SK-N-SH (cell line): ENCODE measurements around the gene CAMK4. TPM values are rescaled to one million over a fixed set of nuclear protein-coding genes. Genes with fewer than 3 reads are reported as not detected.
A peak's percentile ranks its signal among the peaks of the same experiment; 100 is the strongest.

ENCODE experiments used
- CTCF ChIA-PET: fragments of 300-600, 350-600 bp; formaldehyde crosslinking; extraction: SDS; loops from one replicate; lab custom pipeline; 2021; lab: Yijun Ruan, JAX
- POLR2A ChIA-PET: fragments of 350-600 bp; sonication (Branson Sonifier 250); formaldehyde crosslinking; extraction: SDS; loops from one replicate; lab custom pipeline; 2020; ENCODE audit warnings: antibody characterized with exemption, inconsistent platforms; lab: Yijun Ruan, JAX
- DNase-seq: peaks from one replicate; pipeline ENCODE4 v3.0.0; 2012
- H2AFZ ChIP-seq: fragments of 200-600 bp; sonication (generic); 2 replicates; pipeline ENCODE4 v1.8.1; 2016; ENCODE audit warnings: antibody characterized with exemption, mild to moderate bottlenecking, low read depth
- H3F3A ChIP-seq: fragments of 200-600 bp; sonication (generic); replicated peaks from 2 replicates; pipeline ENCODE3; 2016; ENCODE audit warnings: antibody characterized with exemption, mild to moderate bottlenecking; ENCODE audit not compliant: insufficient read depth
- H3K27ac ChIP-seq, 2 experiments: fragments of 200-500 bp in 1 of 2; fragments of 200-600 bp in 1 of 2; sonication (Bioruptor generic) in 1 of 2; sonication (generic), shearing (Covaris generic) in 1 of 2; 2 replicates each; pipeline versions ENCODE4 v1.5.1 to v1.6.1; 2014 to 2016; ENCODE audit warnings: low read depth in 2 of 2, inconsistent platforms in 1 of 2, low read length in 1 of 2, mild to moderate bottlenecking in 1 of 2, mixed read lengths in 1 of 2
- H3K27me3 ChIP-seq: fragments of 200-600 bp; sonication (generic), shearing (Covaris generic); 2 replicates; pipeline ENCODE4 v1.6.1; 2016; ENCODE audit warnings: mixed run types; ENCODE audit not compliant: insufficient read depth
- H3K36me3 ChIP-seq, 2 experiments: fragments of 200-500 bp in 1 of 2; fragments of 200-600 bp in 1 of 2; sonication (Bioruptor generic) in 1 of 2; sonication (generic) in 1 of 2; replicated peaks in 1 of 2; 2 replicates each; pipeline versions ENCODE3 to v1.5.1; 2014 to 2016; ENCODE audit warnings: low read length in 1 of 2, mild to moderate bottlenecking in 1 of 2; ENCODE audit not compliant: insufficient read depth in 2 of 2, control insufficient read depth in 1 of 2
- H3K4me1 ChIP-seq, 2 experiments: fragments of 200-500 bp in 1 of 2; fragments of 200-600 bp in 1 of 2; sonication (Bioruptor generic) in 1 of 2; sonication (generic), shearing (Covaris generic) in 1 of 2; 2 replicates each; pipeline versions ENCODE4 v1.5.1 to v1.6.1; 2014 to 2016; ENCODE audit warnings: low read depth in 1 of 2, low read length in 1 of 2, mixed run types in 1 of 2; ENCODE audit not compliant: insufficient read depth in 2 of 2, control insufficient read depth in 1 of 2
- H3K4me2 ChIP-seq: fragments of 200-600 bp; sonication (generic), shearing (Covaris generic); 2 replicates; pipeline ENCODE4 v1.6.1; 2017; ENCODE audit warnings: mixed run types
- H3K4me3 ChIP-seq, 2 experiments: fragments of 200-500 bp in 1 of 2; fragments of 200-600 bp in 1 of 2; sonication (Bioruptor generic) in 1 of 2; sonication (generic), shearing (Covaris generic) in 1 of 2; 2 replicates each; pipeline versions ENCODE4 v1.5.1 to v1.8.1; 2014 to 2016; ENCODE audit warnings: low read depth in 2 of 2, inconsistent platforms in 1 of 2, low read length in 1 of 2, mild to moderate bottlenecking in 1 of 2, mixed read lengths in 1 of 2, moderate library complexity in 1 of 2
- H3K79me2 ChIP-seq: fragments of 200-600 bp; sonication (generic); 2 replicates; pipeline ENCODE4 v1.8.1; 2017; ENCODE audit warnings: mild to moderate bottlenecking; ENCODE audit not compliant: insufficient read depth
- H3K9ac ChIP-seq: fragments of 200-600 bp; sonication (generic); 2 replicates; pipeline ENCODE4 v1.6.1; 2017; ENCODE audit warnings: mixed run types
- H3K9me2 ChIP-seq: fragments of 200-600 bp; sonication (generic); 2 replicates; pipeline ENCODE4 v1.6.1; 2017; ENCODE audit warnings: mixed run types
- H3K9me3 ChIP-seq: fragments of 200-600 bp; sonication (generic); 2 replicates; pipeline ENCODE4 v1.6.1; 2017; ENCODE audit warnings: mixed run types, mild to moderate bottlenecking, moderate library complexity
- H4K20me1 ChIP-seq: fragments of 200-600 bp; sonication (generic); 2 replicates; pipeline ENCODE4 v1.6.1; 2017; ENCODE audit warnings: mild to moderate bottlenecking, mixed run types; ENCODE audit not compliant: insufficient read depth
- CHD2 ChIP-seq: fragments of 150-350 bp; IDR thresholded peaks from 2 replicates; pipeline ENCODE4 v1.6.1; 2018; ENCODE audit warnings: low read length; ENCODE audit not compliant: partially characterized antibody
- EP300 ChIP-seq, 2 experiments: IDR thresholded peaks; 2 replicates each; pipeline versions ENCODE4 v1.4.0 to v1.6.1; 2012; ENCODE audit warnings: borderline replicate concordance in 1 of 2, low read depth in 1 of 2, low read length in 1 of 2
- FOSL2 ChIP-seq: IDR thresholded peaks from 2 replicates; pipeline ENCODE4 v1.4.0; 2012; ENCODE audit warnings: low read depth, mild to moderate bottlenecking, moderate library complexity, borderline replicate concordance
- FOXJ3 ChIP-seq: sonication (generic); formaldehyde crosslinking; IDR thresholded peaks from 2 replicates; pipeline ENCODE4 v1.5.1; 2020; ENCODE audit warnings: mild to moderate bottlenecking, missing genetic modification reagents
- JUND ChIP-seq: IDR thresholded peaks from 2 replicates; pipeline ENCODE4 v1.4.0; 2012
- MXI1 ChIP-seq: IDR thresholded peaks from 2 replicates; pipeline ENCODE4 v1.6.1; 2012; ENCODE audit warnings: mild to moderate bottlenecking, low read depth, low read length, improper control_type of control experiment
- NFIC ChIP-seq: IDR thresholded peaks from 2 replicates; pipeline ENCODE4 v1.4.0; 2012; ENCODE audit warnings: borderline replicate concordance
- NRF1 ChIP-seq: IDR thresholded peaks from 2 replicates; pipeline ENCODE4 v1.6.1; 2012; ENCODE audit warnings: low read depth, mild to moderate bottlenecking, low read length
- RAD21 ChIP-seq: IDR thresholded peaks from 2 replicates; pipeline ENCODE4 v1.6.1; 2012; ENCODE audit warnings: mild to moderate bottlenecking, low read length
- RFX5 ChIP-seq: IDR thresholded peaks from 2 replicates; pipeline ENCODE4 v1.6.1; 2012; ENCODE audit warnings: mild to moderate bottlenecking, improper control_type of control experiment, low read length
- RXRA ChIP-seq: IDR thresholded peaks from 2 replicates; pipeline ENCODE4 v1.4.0; 2012; ENCODE audit warnings: low read depth, mild to moderate bottlenecking, borderline replicate concordance
- SMC3 ChIP-seq: IDR thresholded peaks from 2 replicates; pipeline ENCODE4 v1.6.1; 2012; ENCODE audit warnings: low read depth, low read length, improper control_type of control experiment
- TCF12 ChIP-seq: IDR thresholded peaks from 2 replicates; pipeline ENCODE4 v1.4.0; 2012
- TEAD4 ChIP-seq: IDR thresholded peaks from 2 replicates; pipeline ENCODE4 v1.4.0; 2012; ENCODE audit warnings: mild to moderate bottlenecking, borderline replicate concordance; ENCODE audit not compliant: insufficient read depth
- WGBS: methylation state at CpG from one replicate; pipeline ENCODE4 v1.1.6; 2017; ENCODE audit warnings: low lambda C conversion rate; 5-methylcytosine and 5-hydroxymethylcytosine counted together
- polyA plus RNA-seq, 3 experiments: library from polyadenylated mRNA; depleted of rRNA; stranded (reverse); fragments of >200 nt; gene quantifications; 2 replicates each; pipeline ENCODE4 v1.2.3, GENCODE V29; 2012
- TF ChIP-seq, protein P1 (sequence below): IDR thresholded peaks from 2 replicates; pipeline ENCODE4 v1.4.0; 2012; ENCODE audit warnings: low read depth
- TF ChIP-seq, protein P2 (sequence below): IDR thresholded peaks from 2 replicates; pipeline ENCODE4; 2012
- TF ChIP-seq, protein P3 (sequence below): fragments of 150-350 bp; IDR thresholded peaks from 2 replicates; pipeline ENCODE4 v1.6.1; 2016; ENCODE audit warnings: mild to moderate bottlenecking, low read depth, low read length
- TF ChIP-seq, protein P4 (sequence below): IDR thresholded peaks from 2 replicates; pipeline ENCODE4 v1.4.0; 2012; ENCODE audit warnings: low read depth, borderline replicate concordance
- TF ChIP-seq, protein P5 (sequence below): fragments of 200-600 bp; sonication (generic); IDR thresholded peaks from 2 replicates; pipeline ENCODE4 v1.6.1; 2017; ENCODE audit warnings: antibody characterized with exemption, mild to moderate bottlenecking, moderate library complexity
- TF ChIP-seq, protein P6 (sequence below): IDR thresholded peaks from 2 replicates; pipeline ENCODE4 v1.4.0; 2012; ENCODE audit warnings: low read depth, borderline replicate concordance

Gene CAMK4
- polyA plus RNA-seq, 1 of the 3 experiments (the other 2 are of a cell fraction), result 4.1 TPM

DNA sequence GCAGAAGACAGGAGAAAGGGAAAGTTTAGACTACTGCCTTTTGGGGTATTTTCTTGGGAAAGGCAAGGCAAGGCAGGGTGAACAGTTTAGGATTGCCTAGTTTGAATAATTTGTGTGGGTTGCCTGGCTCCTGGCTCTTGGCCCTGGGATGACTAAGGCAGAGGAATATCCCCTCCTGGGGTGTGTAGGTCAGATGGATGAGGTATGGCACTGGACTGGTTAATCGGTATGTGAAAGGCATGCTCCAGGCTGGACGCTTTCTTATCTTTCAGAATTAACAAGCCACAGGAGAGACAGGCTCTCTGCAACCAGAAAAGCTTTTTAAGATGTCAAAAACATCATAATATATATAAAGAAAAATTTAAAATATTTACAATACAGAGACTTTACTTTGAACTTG is 229.6 kb downstream of the CAMK4 start:
- Histone ChIP-seq H3K4me1 (peaks cover 13 to 29% of the 10 kb centered on the region in 2 experiments; a peak in 3 of 4 replicates), H3K4me3 (peak overlapping the region; percentile 30 to 56), H4K20me1 (no peaks in the 10 kb centered on the region), H3K9me3 (no peaks in the 10 kb centered on the region), H3K36me3 (no peaks in the 10 kb centered on the region), H2AFZ (peak overlapping the region; percentile 42), H3F3A (peaks cover 15% of the 10 kb centered on the region), H3K79me2 (no peaks in the 10 kb centered on the region), H3K27ac (peak overlapping the region; percentile 96 to 99), H3K9ac (peak overlapping the region; percentile 72), H3K9me2 (no peaks in the 10 kb centered on the region), H3K27me3 (no peaks in the 10 kb centered on the region), H3K4me2 (peak overlapping the region; percentile 84)
- POLR2A ChIA-PET, result interaction anchor here (1.0 to 2.1 kb wide), 2 partner anchors 58 to 67 kb away, joined by 3 to 9 read pairs; no protein-coding TSS in a partner anchor
- no peak; the same call in 1 of the 2 replicates for TF ChIP-seq RAD21
- TF ChIP-seq, protein P1, sequence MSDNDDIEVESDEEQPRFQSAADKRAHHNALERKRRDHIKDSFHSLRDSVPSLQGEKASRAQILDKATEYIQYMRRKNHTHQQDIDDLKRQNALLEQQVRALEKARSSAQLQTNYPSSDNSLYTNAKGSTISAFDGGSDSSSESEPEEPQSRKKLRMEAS, result peak; percentile 42; the same call in 1 of the 2 replicates
- TF ChIP-seq, protein P2, sequence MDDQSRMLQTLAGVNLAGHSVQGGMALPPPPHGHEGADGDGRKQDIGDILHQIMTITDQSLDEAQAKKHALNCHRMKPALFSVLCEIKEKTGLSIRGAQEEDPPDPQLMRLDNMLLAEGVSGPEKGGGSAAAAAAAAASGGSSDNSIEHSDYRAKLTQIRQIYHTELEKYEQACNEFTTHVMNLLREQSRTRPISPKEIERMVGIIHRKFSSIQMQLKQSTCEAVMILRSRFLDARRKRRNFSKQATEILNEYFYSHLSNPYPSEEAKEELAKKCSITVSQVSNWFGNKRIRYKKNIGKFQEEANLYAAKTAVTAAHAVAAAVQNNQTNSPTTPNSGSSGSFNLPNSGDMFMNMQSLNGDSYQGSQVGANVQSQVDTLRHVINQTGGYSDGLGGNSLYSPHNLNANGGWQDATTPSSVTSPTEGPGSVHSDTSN, result peak; percentile 72
- no peak for TF ChIP-seq RFX5
- 0 out of 2 replicates have a peak, but pooled peaks have one; percentile 51 for TF ChIP-seq TEAD4
- TF ChIP-seq EP300 (IDR thresholded peaks at IDR 0.05; ENCODE audit: borderline replicate concordance in 1 of 2, low read depth in 1 of 2, low read length in 1 of 2), result peak in 1 of 2 experiments; percentile 69; a peak in 1 of 4 replicates
- TF ChIP-seq MXI1, result no peak
- peak; percentile 44; the same call in 1 of the 2 replicates for TF ChIP-seq TCF12
- peak; percentile 45 for TF ChIP-seq JUND
- TF ChIP-seq RXRA, result 0 out of 2 replicates have a peak, but pooled peaks have one; percentile 46
- TF ChIP-seq, protein P3, sequence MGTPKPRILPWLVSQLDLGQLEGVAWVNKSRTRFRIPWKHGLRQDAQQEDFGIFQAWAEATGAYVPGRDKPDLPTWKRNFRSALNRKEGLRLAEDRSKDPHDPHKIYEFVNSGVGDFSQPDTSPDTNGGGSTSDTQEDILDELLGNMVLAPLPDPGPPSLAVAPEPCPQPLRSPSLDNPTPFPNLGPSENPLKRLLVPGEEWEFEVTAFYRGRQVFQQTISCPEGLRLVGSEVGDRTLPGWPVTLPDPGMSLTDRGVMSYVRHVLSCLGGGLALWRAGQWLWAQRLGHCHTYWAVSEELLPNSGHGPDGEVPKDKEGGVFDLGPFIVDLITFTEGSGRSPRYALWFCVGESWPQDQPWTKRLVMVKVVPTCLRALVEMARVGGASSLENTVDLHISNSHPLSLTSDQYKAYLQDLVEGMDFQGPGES, result no peak
- peak; percentile 82 for TF ChIP-seq NFIC
- peak; percentile 67 for DNase-seq
- 0% methylated on average over 2 of the region's 2 CpGs for WGBS
- CTCF ChIA-PET, result interaction anchor here (0.8 to 2.4 kb wide), 4 partner anchors 21 to 296 kb away, joined by 3 to 10 read pairs (median 4); no protein-coding TSS in a partner anchor

DNA sequence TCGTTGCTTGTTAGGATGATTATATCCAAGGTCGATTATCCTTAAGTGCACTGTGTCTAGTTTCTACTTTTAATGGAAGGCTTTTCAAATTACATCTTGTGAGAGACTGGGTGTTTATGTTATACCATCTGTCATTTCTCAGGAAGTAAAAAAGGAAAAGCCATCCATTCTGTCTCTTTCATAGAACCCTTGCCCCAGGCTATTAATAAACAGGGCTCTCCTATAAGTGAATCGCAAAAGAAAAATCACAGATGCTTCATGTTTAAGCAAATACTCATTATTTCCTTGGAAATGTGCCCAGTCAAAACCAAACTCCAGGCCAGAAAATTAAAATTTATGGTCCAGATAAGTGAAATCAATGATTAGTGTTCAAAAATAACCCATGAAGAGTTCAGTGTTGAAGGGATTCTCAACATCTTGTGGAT is 230.0 kb downstream of the CAMK4 start:
- ChIA-PET CTCF (interaction anchor here (0.8 to 2.4 kb wide), 4 partner anchors 20 to 296 kb away, joined by 3 to 10 read pairs (median 4); no protein-coding TSS in a partner anchor), POLR2A (interaction anchor here (2.1 kb wide), 1 partner anchor 68 kb away, joined by 9 read pairs; no protein-coding TSS in a partner anchor)
- Histone ChIP-seq H3K9me3 (no peaks in the 10 kb centered on the region), H3K27ac (peak overlapping the region; percentile 96 to 99), H2AFZ (peak overlapping the region; percentile 42), H3K9ac (peak overlapping the region; percentile 72; the same call in 1 of the 2 replicates), H3K27me3 (no peaks in the 10 kb centered on the region), H3K36me3 (no peaks in the 10 kb centered on the region), H3K4me2 (peak overlapping the region; percentile 84), H3K79me2 (no peaks in the 10 kb centered on the region), H3K4me3 (peak overlapping the region in 1 of 2 experiments; percentile 30; a peak in 1 of 4 replicates), H4K20me1 (no peaks in the 10 kb centered on the region), H3K4me1 (peaks cover 13 to 29% of the 10 kb centered on the region in 2 experiments; a peak in 3 of 4 replicates), H3F3A (peaks cover 15% of the 10 kb centered on the region), H3K9me2 (no peaks in the 10 kb centered on the region)
- WGBS, result 7% methylated on average over 3 of the region's 3 CpGs
- peak; percentile 67 for DNase-seq
- TF ChIP-seq, protein P4, sequence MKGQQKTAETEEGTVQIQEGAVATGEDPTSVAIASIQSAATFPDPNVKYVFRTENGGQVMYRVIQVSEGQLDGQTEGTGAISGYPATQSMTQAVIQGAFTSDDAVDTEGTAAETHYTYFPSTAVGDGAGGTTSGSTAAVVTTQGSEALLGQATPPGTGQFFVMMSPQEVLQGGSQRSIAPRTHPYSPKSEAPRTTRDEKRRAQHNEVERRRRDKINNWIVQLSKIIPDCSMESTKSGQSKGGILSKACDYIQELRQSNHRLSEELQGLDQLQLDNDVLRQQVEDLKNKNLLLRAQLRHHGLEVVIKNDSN, result no peak
- TF ChIP-seq FOXJ3 (CRISPR knock-in tag), result peak; percentile 56; the same call in 1 of the 2 replicates
- no peak for TF ChIP-seq SMC3
- TF ChIP-seq, protein P5, sequence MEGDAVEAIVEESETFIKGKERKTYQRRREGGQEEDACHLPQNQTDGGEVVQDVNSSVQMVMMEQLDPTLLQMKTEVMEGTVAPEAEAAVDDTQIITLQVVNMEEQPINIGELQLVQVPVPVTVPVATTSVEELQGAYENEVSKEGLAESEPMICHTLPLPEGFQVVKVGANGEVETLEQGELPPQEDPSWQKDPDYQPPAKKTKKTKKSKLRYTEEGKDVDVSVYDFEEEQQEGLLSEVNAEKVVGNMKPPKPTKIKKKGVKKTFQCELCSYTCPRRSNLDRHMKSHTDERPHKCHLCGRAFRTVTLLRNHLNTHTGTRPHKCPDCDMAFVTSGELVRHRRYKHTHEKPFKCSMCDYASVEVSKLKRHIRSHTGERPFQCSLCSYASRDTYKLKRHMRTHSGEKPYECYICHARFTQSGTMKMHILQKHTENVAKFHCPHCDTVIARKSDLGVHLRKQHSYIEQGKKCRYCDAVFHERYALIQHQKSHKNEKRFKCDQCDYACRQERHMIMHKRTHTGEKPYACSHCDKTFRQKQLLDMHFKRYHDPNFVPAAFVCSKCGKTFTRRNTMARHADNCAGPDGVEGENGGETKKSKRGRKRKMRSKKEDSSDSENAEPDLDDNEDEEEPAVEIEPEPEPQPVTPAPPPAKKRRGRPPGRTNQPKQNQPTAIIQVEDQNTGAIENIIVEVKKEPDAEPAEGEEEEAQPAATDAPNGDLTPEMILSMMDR, result no peak
- TF ChIP-seq, protein P6, sequence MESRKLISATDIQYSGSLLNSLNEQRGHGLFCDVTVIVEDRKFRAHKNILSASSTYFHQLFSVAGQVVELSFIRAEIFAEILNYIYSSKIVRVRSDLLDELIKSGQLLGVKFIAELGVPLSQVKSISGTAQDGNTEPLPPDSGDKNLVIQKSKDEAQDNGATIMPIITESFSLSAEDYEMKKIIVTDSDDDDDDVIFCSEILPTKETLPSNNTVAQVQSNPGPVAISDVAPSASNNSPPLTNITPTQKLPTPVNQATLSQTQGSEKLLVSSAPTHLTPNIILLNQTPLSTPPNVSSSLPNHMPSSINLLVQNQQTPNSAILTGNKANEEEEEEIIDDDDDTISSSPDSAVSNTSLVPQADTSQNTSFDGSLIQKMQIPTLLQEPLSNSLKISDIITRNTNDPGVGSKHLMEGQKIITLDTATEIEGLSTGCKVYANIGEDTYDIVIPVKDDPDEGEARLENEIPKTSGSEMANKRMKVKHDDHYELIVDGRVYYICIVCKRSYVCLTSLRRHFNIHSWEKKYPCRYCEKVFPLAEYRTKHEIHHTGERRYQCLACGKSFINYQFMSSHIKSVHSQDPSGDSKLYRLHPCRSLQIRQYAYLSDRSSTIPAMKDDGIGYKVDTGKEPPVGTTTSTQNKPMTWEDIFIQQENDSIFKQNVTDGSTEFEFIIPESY, result no peak
- no peak; the same call in 1 of the 2 replicates for TF ChIP-seq FOSL2
- TF ChIP-seq EP300 (IDR thresholded peaks at IDR 0.05; ENCODE audit: borderline replicate concordance in 1 of 2, low read depth in 1 of 2, low read length in 1 of 2), result peak; percentile 70 to 98
- TF ChIP-seq NFIC, result peak; percentile 91
- TF ChIP-seq CHD2, result peak; percentile 73
- no peak for TF ChIP-seq MXI1
- TF ChIP-seq NRF1, result no peak
